Measurements from ENCODE around the gene PHLDB1. TPM values are rescaled to one million over a fixed set of nuclear protein-coding genes. Genes with fewer than 3 reads are reported as not detected.
A peak's percentile ranks its signal among the peaks of the same experiment; 100 is the strongest.

Gene PHLDB1
- total RNA-seq, 4 donors from 2014 or later, result 16.5 to 35.7 (median 22.7) TPM

GRCh38 chr11:118625976-118626375 is 18.6 kb downstream of the PHLDB1 start:
- Histone ChIP-seq H3K27me3 (no peaks in the 10 kb centered on the region), H3K9me3 (no peaks in the 10 kb centered on the region), H3K4me3 (no peak overlapping the region), H3K4me1 (peaks cover 43 to 58% of the 10 kb centered on the region in 2 donors), H3K36me3 (peaks cover 0 to 22% of the 10 kb centered on the region in 2 donors), H3K27ac (no peak overlapping the region)
- in situ Hi-C loops (cut with MboI; ENCODE audit: low sequenced_read_pairs in 4 of 4) (no loop called here), intact Hi-C loops (cut with DNase I; ENCODE audit: low total_unique reads) (no loop called here)
- no peak for ATAC-seq
- no peak for DNase-seq
- TF ChIP-seq, protein P1, sequence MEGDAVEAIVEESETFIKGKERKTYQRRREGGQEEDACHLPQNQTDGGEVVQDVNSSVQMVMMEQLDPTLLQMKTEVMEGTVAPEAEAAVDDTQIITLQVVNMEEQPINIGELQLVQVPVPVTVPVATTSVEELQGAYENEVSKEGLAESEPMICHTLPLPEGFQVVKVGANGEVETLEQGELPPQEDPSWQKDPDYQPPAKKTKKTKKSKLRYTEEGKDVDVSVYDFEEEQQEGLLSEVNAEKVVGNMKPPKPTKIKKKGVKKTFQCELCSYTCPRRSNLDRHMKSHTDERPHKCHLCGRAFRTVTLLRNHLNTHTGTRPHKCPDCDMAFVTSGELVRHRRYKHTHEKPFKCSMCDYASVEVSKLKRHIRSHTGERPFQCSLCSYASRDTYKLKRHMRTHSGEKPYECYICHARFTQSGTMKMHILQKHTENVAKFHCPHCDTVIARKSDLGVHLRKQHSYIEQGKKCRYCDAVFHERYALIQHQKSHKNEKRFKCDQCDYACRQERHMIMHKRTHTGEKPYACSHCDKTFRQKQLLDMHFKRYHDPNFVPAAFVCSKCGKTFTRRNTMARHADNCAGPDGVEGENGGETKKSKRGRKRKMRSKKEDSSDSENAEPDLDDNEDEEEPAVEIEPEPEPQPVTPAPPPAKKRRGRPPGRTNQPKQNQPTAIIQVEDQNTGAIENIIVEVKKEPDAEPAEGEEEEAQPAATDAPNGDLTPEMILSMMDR (IDR thresholded peaks at IDR 0.05 in 4 of 5, conservative IDR thresholded peaks at IDR 0.05 in 1 of 5), result no peak
- no peak for TF ChIP-seq POLR2A (IDR thresholded peaks at IDR 0.05)

DNA sequence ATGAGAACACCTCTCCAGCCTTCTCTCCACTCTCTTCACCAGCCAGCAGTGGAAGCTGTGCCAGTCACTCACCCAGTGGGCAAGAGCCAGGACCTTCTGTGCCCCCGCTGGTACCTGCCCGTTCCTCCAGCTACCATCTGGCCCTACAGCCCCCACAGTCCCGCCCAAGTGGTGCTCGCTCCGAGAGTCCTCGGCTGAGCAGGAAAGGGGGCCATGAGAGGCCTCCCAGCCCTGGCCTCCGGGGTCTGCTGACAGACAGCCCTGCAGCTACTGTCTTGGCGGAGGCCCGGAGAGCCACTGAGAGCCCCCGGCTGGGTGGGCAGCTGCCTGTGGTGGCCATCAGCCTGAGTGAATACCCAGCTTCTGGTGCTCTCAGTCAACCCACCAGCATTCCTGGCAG is 20.2 kb downstream of the PHLDB1 start:
- intact Hi-C loops (cut with DNase I; ENCODE audit: low total_unique reads) (no loop called here), in situ Hi-C loops (cut with MboI; ENCODE audit: low sequenced_read_pairs in 4 of 4) (no loop called here)
- no peak overlapping the region for H3K4me3 ChIP-seq
- no peak for DNase-seq
- peaks cover 32 to 42% of the 10 kb centered on the region in 2 donors for H3K4me1 ChIP-seq
- H3K36me3 ChIP-seq, result peaks cover 0 to 29% of the 10 kb centered on the region in 2 donors
- H3K9me3 ChIP-seq, result no peaks in the 10 kb centered on the region
- no peak for TF ChIP-seq POLR2A (IDR thresholded peaks at IDR 0.05)
- TF ChIP-seq, protein P1 (IDR thresholded peaks at IDR 0.05 in 4 of 5, conservative IDR thresholded peaks at IDR 0.05 in 1 of 5), result no peak
- no peaks in the 10 kb centered on the region for H3K27me3 ChIP-seq
- H3K27ac ChIP-seq, result peak overlapping the region in 1 of 4 donors; percentile 70
- no peak for ATAC-seq

GRCh38 chr11:118628031-118628430 is 20.6 kb downstream of the PHLDB1 start:
- Histone ChIP-seq H3K9me3 (no peaks in the 10 kb centered on the region), H3K27ac (peak overlapping the region; percentile 8 to 70 (median 38)), H3K4me1 (peaks cover 27 to 42% of the 10 kb centered on the region in 2 donors), H3K27me3 (no peaks in the 10 kb centered on the region), H3K4me3 (no peak overlapping the region), H3K36me3 (peaks cover 0 to 29% of the 10 kb centered on the region in 2 donors)
- TF ChIP-seq, protein P1 (IDR thresholded peaks at IDR 0.05 in 4 of 5, conservative IDR thresholded peaks at IDR 0.05 in 1 of 5), result no peak
- no peak for TF ChIP-seq POLR2A (IDR thresholded peaks at IDR 0.05)
- in situ Hi-C loops (cut with MboI; ENCODE audit: low sequenced_read_pairs in 4 of 4), result no loop called here
- ATAC-seq (no peak), DNase-seq (no peak)
- intact Hi-C loops (cut with DNase I; ENCODE audit: low total_unique reads), result no loop called here

- H3K9me3 ChIP-seq, result no peaks in the 10 kb centered on the region
- H3K4me1 ChIP-seq, result peaks cover 23 to 42% of the 10 kb centered on the region in 2 donors
- no peak overlapping the region for H3K4me3 ChIP-seq
- peak overlapping the region; percentile 8 to 70 (median 38) for H3K27ac ChIP-seq
- TF ChIP-seq POLR2A (IDR thresholded peaks at IDR 0.05), result no peak
- TF ChIP-seq, protein P1 (IDR thresholded peaks at IDR 0.05 in 4 of 5, conservative IDR thresholded peaks at IDR 0.05 in 1 of 5), result no peak
- intact Hi-C loops (cut with DNase I; ENCODE audit: low total_unique reads) (no loop called here), in situ Hi-C loops (cut with MboI; ENCODE audit: low sequenced_read_pairs in 4 of 4) (no loop called here)
- ATAC-seq (peak; percentile 47 to 50), DNase-seq (no peak)
- H3K27me3 ChIP-seq, result no peaks in the 10 kb centered on the region
- peaks cover 0 to 29% of the 10 kb centered on the region in 2 donors for H3K36me3 ChIP-seq
Observed at GRCh38 chr11:118628432-118628831, 21.0 kb downstream of the PHLDB1 start.
